ENCODE results near the gene ADGRF1.

Gene ADGRF1

GRCh38 chr6:46973029-46973428 lies 69.1 kb downstream of the ADGRF1 start:
- DNase-seq: no peak

- DNase-seq: peak; percentile 22
Measured at GRCh38 chr6:46972531-46972930, 69.6 kb downstream of the ADGRF1 start.

- no peak for DNase-seq
Measured at GRCh38 chr6:46969206-46969605, 72.9 kb downstream of the ADGRF1 start.

- DNase-seq: no peak
Measured at GRCh38 chr6:46967826-46968349, 74.2 kb downstream of the ADGRF1 start.

GRCh38 chr6:46964716-46965519 lies 77.2 kb downstream of the ADGRF1 start:
- DNase-seq: no peak

GRCh38 chr6:46963626-46964025 lies 78.5 kb downstream of the ADGRF1 start:
- no peak for DNase-seq

- DNase-seq: no peak
Measured at GRCh38 chr6:46963039-46963438, 79.1 kb downstream of the ADGRF1 start.

- DNase-seq: no peak
Measured at GRCh38 chr6:46961711-46962110, 80.4 kb downstream of the ADGRF1 start.

- peak; percentile 4 for DNase-seq
Measured at GRCh38 chr6:46961232-46961631, 80.9 kb downstream of the ADGRF1 start.

- DNase-seq: no peak
Measured at GRCh38 chr6:46959419-46959818, 82.7 kb downstream of the ADGRF1 start.

GRCh38 chr6:46956409-46956808 lies 85.7 kb downstream of the ADGRF1 start:
- DNase-seq: no peak

- DNase-seq: no peak
Measured at GRCh38 chr6:46954837-46955451, 87.2 kb downstream of the ADGRF1 start.

- no peak for DNase-seq
Measured at GRCh38 chr6:46953921-46954320, 88.2 kb downstream of the ADGRF1 start.

- DNase-seq: no peak
Measured at GRCh38 chr6:46949632-46950280, 92.4 kb downstream of the ADGRF1 start.

GRCh38 chr6:46948699-46949098 lies 93.4 kb downstream of the ADGRF1 start:
- no peak for DNase-seq
